NCI-H1092 (cell line): Measurements from ENCODE around the gene PHKA2.

Experiments used
- DNase-seq: peaks from one replicate; lab custom pipeline; 2025; lab: John Stamatoyannopoulos, UW

PHKA2 gene

GRCh38 chrX:18887825-18888212 lies 96.1 kb downstream of the PHKA2 start:
- DNase-seq, result no peak

GRCh38 chrX:18887177-18887824 lies 96.6 kb downstream of the PHKA2 start:
- DNase-seq, result no peak

GRCh38 chrX:18886344-18887161 lies 97.4 kb downstream of the PHKA2 start:
- DNase-seq, result peak; percentile 42

- no peak for DNase-seq
These were observed 97.9 kb downstream of the PHKA2 start for GRCh38 chrX:18886005-18886343.

- DNase-seq, result no peak
These were observed 98.4 kb downstream of the PHKA2 start for GRCh38 chrX:18885328-18886004.

- no peak for DNase-seq
These were observed 99.0 kb downstream of the PHKA2 start for GRCh38 chrX:18884916-18885315.

- no peak for DNase-seq
These were observed 99.8 kb downstream of the PHKA2 start for GRCh38 chrX:18883961-18884765.

- no peak for DNase-seq
These were observed 100.5 kb downstream of the PHKA2 start for GRCh38 chrX:18883234-18883960.

GRCh38 chrX:18879144-18879543 lies 104.8 kb downstream of the PHKA2 start:
- DNase-seq, result no peak

- no peak for DNase-seq
These were observed 106.4 kb downstream of the PHKA2 start for GRCh38 chrX:18877469-18877868.

- DNase-seq, result no peak
These were observed 108.5 kb downstream of the PHKA2 start for GRCh38 chrX:18875256-18875878.

GRCh38 chrX:18874560-18875255 lies 109.2 kb downstream of the PHKA2 start:
- DNase-seq, result no peak

GRCh38 chrX:18873836-18874235 lies 110.1 kb downstream of the PHKA2 start:
- DNase-seq, result no peak

GRCh38 chrX:18873189-18873791 lies 110.6 kb downstream of the PHKA2 start:
- DNase-seq, result no peak

- DNase-seq, result no peak
These were observed 111.3 kb downstream of the PHKA2 start for GRCh38 chrX:18872621-18873020.

GRCh38 chrX:18871970-18872369 lies 111.9 kb downstream of the PHKA2 start:
- DNase-seq, result no peak

GRCh38 chrX:18871161-18871890 lies 112.6 kb downstream of the PHKA2 start:
- DNase-seq, result no peak

GRCh38 chrX:18864390-18864920 lies 119.5 kb downstream of the PHKA2 start:
- no peak for DNase-seq

- DNase-seq, result no peak
These were observed 122.4 kb downstream of the PHKA2 start for GRCh38 chrX:18861511-18861910.
